GM19397 (cell line): Measurements from ENCODE around the gene IQGAP1.
"Not testable (repeated sequence)": the region's sequence is repeated elsewhere in the genome, so short reads cannot be mapped to it uniquely, and the experiment has no call there.

Experiments used
- ATAC-seq: cut with Tn5 transposase; IDR thresholded peaks from one replicate; pipeline ENCODE4 v1.9.1; 2021; ENCODE audit warnings: mild to moderate bottlenecking, moderate library complexity; ENCODE audit not compliant: unreplicated experiment

IQGAP1 gene

GRCh38 chr15:90482124-90483011 lies 94.3 kb downstream of the IQGAP1 start:
- no peak for ATAC-seq

- ATAC-seq: no peak
These were observed 94.9 kb downstream of the IQGAP1 start for GRCh38 chr15:90483012-90483307.

- ATAC-seq: no peak
These were observed 95.6 kb downstream of the IQGAP1 start for GRCh38 chr15:90483637-90484036.

GRCh38 chr15:90487186-90487585 lies 99.1 kb downstream of the IQGAP1 start:
- ATAC-seq: no peak

GRCh38 chr15:90489514-90489913 lies 101.5 kb downstream of the IQGAP1 start:
- ATAC-seq: no peak

- no peak for ATAC-seq
These were observed 101.9 kb downstream of the IQGAP1 start for GRCh38 chr15:90489944-90490343.

GRCh38 chr15:90493647-90494046 lies 105.6 kb downstream of the IQGAP1 start:
- no peak for ATAC-seq

GRCh38 chr15:90495067-90495466 lies 107.0 kb downstream of the IQGAP1 start:
- ATAC-seq: no peak

GRCh38 chr15:90496791-90497190 lies 108.7 kb downstream of the IQGAP1 start:
- ATAC-seq: no peak

- ATAC-seq: no peak
These were observed 109.3 kb downstream of the IQGAP1 start for GRCh38 chr15:90497376-90497775.

- no peak for ATAC-seq
These were observed 109.9 kb downstream of the IQGAP1 start for GRCh38 chr15:90497912-90498311.

GRCh38 chr15:90500171-90500570 lies 112.1 kb downstream of the IQGAP1 start:
- ATAC-seq: no peak

GRCh38 chr15:90501898-90502297 lies 113.9 kb downstream of the IQGAP1 start:
- no peak for ATAC-seq

- ATAC-seq: not testable (repeated sequence)
These were observed 122.7 kb downstream of the IQGAP1 start for GRCh38 chr15:90510781-90511180.

GRCh38 chr15:90511211-90511618 lies 123.2 kb downstream of the IQGAP1 start:
- not testable (repeated sequence) for ATAC-seq

GRCh38 chr15:90512276-90512675 lies 124.2 kb downstream of the IQGAP1 start:
- ATAC-seq: no peak

- no peak for ATAC-seq
These were observed 124.9 kb downstream of the IQGAP1 start for GRCh38 chr15:90512981-90513380.

GRCh38 chr15:90513448-90513847 lies 125.4 kb downstream of the IQGAP1 start:
- ATAC-seq: no peak

GRCh38 chr15:90513893-90514292 lies 125.9 kb downstream of the IQGAP1 start:
- ATAC-seq: not testable (repeated sequence)

- ATAC-seq: no peak
These were observed 131.6 kb downstream of the IQGAP1 start for GRCh38 chr15:90519688-90520087.

- no peak for ATAC-seq
These were observed 132.3 kb downstream of the IQGAP1 start for GRCh38 chr15:90520365-90520764.

- no peak for ATAC-seq
These were observed 135.3 kb downstream of the IQGAP1 start for GRCh38 chr15:90523373-90523772.
